Activated naive CD8-positive, alpha-beta T cell treated with anti-CD3 and anti-CD28 coated beads, Interleukin-2, amount 10 ng/mL, durations not matched to agents 7 days and 5 days (primary cell): ENCODE results near the gene GAGE12F. TPM values are rescaled to one million over a fixed set of nuclear protein-coding genes. Genes with fewer than 3 reads are reported as not detected.

Source experiments
- total RNA-seq, 2 experiments: library from RNA; stranded (reverse); gene quantifications; one replicate each; pipeline ENCODE4 v1.2.3, GENCODE V29; 2021

The GAGE12F gene
- total RNA-seq, 2 experiments from 2014 or later, result not detected

Other genes with a start within 250 kb of the GAGE12F start
- not detected for gene GAGE12J, start 238.8 kb upstream of the GAGE12F start, total RNA-seq
- not detected for gene GAGE13, start 229.3 kb upstream of the GAGE12F start, total RNA-seq
- gene GAGE12C, start 28.7 kb upstream of the GAGE12F start, total RNA-seq, result not detected
- not detected for gene GAGE12D, start 19.1 kb upstream of the GAGE12F start, total RNA-seq
- gene GAGE12E, start 9.6 kb upstream of the GAGE12F start, total RNA-seq, result not detected
- gene GAGE12G, start 9.6 kb downstream of the GAGE12F start, total RNA-seq, result not detected
- gene GAGE12H, start 19.1 kb downstream of the GAGE12F start, total RNA-seq, result not detected
- not detected for gene GAGE2A, start 28.7 kb downstream of the GAGE12F start, total RNA-seq
- not detected for gene GAGE1, start 38.2 kb downstream of the GAGE12F start, total RNA-seq
- not detected for gene PAGE1, start 135.1 kb downstream of the GAGE12F start, total RNA-seq